Prostate gland (tissue), 2 donors: Measurements from ENCODE around the gene PRMT5. TPM values are rescaled to one million over a fixed set of nuclear protein-coding genes. Genes with fewer than 3 reads are reported as not detected.
A peak's percentile ranks its signal among the peaks of the same experiment; 100 is the strongest.

Experiments used
- DNase-seq: peaks from one replicate; pipeline ENCODE4 v3.0.0-alpha.2; 2019; ENCODE audit warnings: low spot score
- H3K27ac ChIP-seq, 2 donors: fragments of 200-600 bp; sonication (generic); 2 replicates each; pipeline ENCODE4 v1.5.1; 2017 to 2019
- H3K27me3 ChIP-seq: fragments of 200-600 bp; sonication (generic); replicated peaks from 2 replicates; pipeline ENCODE4 v1.5.1; 2019; ENCODE audit not compliant: insufficient read depth
- H3K36me3 ChIP-seq, 2 donors: fragments of 200-600 bp; sonication (generic); 1 replicate in 1 of 2; 2 replicates in 1 of 2; pipeline versions ENCODE4 v1.5.1 to v1.8.1; 2017 to 2019
- H3K4me1 ChIP-seq: fragments of 200-600 bp; sonication (generic); replicated peaks from 2 replicates; pipeline ENCODE4 v1.5.1; 2019
- H3K4me3 ChIP-seq, 2 donors: fragments of 200-600 bp; sonication (generic); 2 replicates each; pipeline ENCODE4 v1.5.1; 2017 to 2019
- H3K9me3 ChIP-seq: fragments of 200-600 bp; sonication (generic); 2 replicates; pipeline ENCODE4 v1.5.1; 2017
- POLR2A ChIP-seq: fragments of 450-650 bp; IDR thresholded peaks from one replicate; pipeline ENCODE4 v1.6.1; 2016; ENCODE audit warnings: antibody characterized with exemption, mild to moderate bottlenecking
- POLR2AphosphoS5 ChIP-seq: sonication (generic); formaldehyde crosslinking; IDR thresholded peaks from one replicate; pipeline ENCODE4 v1.6.1; 2017; ENCODE audit warnings: antibody characterized with exemption
- WGBS: methylation state at CpG from one replicate; pipeline ENCODE4 v1.1.5; 2018; 5-methylcytosine and 5-hydroxymethylcytosine counted together
- intact Hi-C: fragments of 100-400 bp; cut with DNase I; formaldehyde crosslinking; loops from one replicate; pipeline ENCODE4 v1.14.2; 2022
- total RNA-seq, 2 donors: library from RNA; depleted of rRNA; stranded (reverse); fragments of >200 nt; gene quantifications; one replicate each; pipeline ENCODE4 v1.1.0, GENCODE V29; 2016
- TF ChIP-seq, protein P1 (sequence below), 4 experiments: fragments of 200-600 bp in 2 of 4; fragments of 450-650 bp in 2 of 4; sonication (generic) in 2 of 4; IDR thresholded peaks; 1 replicate in 3 of 4; 2 replicates in 1 of 4; pipeline ENCODE4 v1.5.1; 2016 to 2019; ENCODE audit warnings: antibody characterized with exemption in 4 of 4, mild to moderate bottlenecking in 2 of 4, moderate library complexity in 2 of 4

PRMT5 gene
- total RNA-seq, 2 donors from 2014 or later = 65.0 to 71.0 TPM

DNA sequence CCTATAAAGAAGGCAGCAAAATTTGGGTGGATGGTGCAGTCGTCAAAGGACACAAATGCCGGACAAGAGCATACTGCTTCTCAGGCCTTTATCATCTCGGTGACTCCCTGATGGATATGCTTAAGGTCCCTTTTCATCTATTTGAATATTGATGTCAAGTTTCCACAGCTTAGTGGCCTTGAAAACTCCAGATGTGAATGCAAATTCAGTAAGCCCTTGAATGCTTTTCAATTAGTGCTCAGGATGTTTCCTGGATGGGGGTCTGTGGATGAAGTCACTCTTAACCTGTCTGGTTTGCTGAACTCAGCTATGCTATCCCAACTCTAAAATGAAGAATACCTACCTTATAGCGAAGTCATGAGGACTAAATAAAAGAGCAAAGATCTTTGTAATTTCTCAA is 35.5 kb downstream of the PRMT5 start:
- Histone ChIP-seq H3K4me1 (no peaks in the 10 kb centered on the region), H3K27ac (no peak overlapping the region), H3K27me3 (no peaks in the 10 kb centered on the region), H3K36me3 (no peaks in the 10 kb centered on the region), H3K9me3 (no peaks in the 10 kb centered on the region), H3K4me3 (no peak overlapping the region)
- intact Hi-C loops = no loop called here
- TF ChIP-seq, protein P1, sequence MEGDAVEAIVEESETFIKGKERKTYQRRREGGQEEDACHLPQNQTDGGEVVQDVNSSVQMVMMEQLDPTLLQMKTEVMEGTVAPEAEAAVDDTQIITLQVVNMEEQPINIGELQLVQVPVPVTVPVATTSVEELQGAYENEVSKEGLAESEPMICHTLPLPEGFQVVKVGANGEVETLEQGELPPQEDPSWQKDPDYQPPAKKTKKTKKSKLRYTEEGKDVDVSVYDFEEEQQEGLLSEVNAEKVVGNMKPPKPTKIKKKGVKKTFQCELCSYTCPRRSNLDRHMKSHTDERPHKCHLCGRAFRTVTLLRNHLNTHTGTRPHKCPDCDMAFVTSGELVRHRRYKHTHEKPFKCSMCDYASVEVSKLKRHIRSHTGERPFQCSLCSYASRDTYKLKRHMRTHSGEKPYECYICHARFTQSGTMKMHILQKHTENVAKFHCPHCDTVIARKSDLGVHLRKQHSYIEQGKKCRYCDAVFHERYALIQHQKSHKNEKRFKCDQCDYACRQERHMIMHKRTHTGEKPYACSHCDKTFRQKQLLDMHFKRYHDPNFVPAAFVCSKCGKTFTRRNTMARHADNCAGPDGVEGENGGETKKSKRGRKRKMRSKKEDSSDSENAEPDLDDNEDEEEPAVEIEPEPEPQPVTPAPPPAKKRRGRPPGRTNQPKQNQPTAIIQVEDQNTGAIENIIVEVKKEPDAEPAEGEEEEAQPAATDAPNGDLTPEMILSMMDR (IDR thresholded peaks at IDR 0.05) = no peak
- 93% methylated on average over 4 of the region's 4 CpGs for WGBS
- DNase-seq = no peak

DNA sequence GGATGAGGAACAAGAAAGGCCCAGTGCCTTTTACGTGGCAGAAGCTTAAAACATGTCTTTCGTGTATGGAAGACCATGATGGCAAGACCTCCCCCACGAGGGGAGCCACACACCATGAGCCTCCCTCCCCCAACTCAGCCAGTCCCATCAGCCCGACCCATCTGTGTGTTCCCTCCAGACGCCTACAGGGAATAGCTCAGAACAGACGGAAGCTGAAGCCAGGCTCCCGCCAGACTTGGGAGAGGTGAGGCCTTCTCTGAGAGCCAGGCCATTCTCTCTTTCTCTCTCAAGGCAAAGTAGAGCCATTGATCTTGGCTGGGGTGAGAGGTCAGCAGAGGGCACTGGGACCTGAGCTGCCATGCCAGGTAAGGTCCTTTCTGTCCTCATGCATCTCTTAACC is 36.7 kb downstream of the PRMT5 start:
- TF ChIP-seq POLR2A = no peak
- TF ChIP-seq, protein P1 (IDR thresholded peaks at IDR 0.05) = no peak
- TF ChIP-seq POLR2AphosphoS5 = no peak
- DNase-seq = no peak
- no peak overlapping the region for H3K4me3 ChIP-seq
- H3K4me1 ChIP-seq = no peaks in the 10 kb centered on the region
- intact Hi-C loops = no loop called here
- no peaks in the 10 kb centered on the region for H3K27me3 ChIP-seq
- no peaks in the 10 kb centered on the region for H3K36me3 ChIP-seq
- WGBS = 78% methylated on average over 7 of the region's 7 CpGs
- H3K27ac ChIP-seq = no peak overlapping the region
- no peaks in the 10 kb centered on the region for H3K9me3 ChIP-seq

DNA sequence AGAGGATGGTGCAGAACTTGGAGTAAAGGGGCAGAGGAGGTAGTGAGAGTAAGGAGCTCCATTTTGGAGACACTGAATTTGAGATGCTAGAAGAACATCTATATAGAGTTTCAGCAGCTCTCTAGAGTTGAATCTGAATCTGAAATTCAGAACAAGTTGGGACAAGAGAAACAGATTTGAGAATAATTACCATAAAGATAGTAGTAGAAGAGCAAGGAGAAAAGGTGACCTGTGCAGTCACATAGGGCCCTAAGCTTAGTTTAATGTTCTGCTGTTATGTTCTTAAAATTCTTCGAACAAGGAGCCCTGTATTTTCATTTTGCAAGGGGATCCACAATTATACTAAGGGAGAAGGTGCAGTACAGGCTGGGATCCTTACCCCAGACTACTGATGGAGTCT is 38.8 kb downstream of the PRMT5 start:
- Histone ChIP-seq H3K27me3 (no peaks in the 10 kb centered on the region), H3K4me3 (no peak overlapping the region), H3K9me3 (no peaks in the 10 kb centered on the region), H3K36me3 (no peaks in the 10 kb centered on the region), H3K27ac (no peak overlapping the region), H3K4me1 (no peaks in the 10 kb centered on the region)
- intact Hi-C loops = no loop called here
- DNase-seq = no peak
- TF ChIP-seq POLR2AphosphoS5 (no peak), POLR2A (no peak)
- TF ChIP-seq, protein P1 (IDR thresholded peaks at IDR 0.05) = no peak
- 83% methylated on average over 1 of the region's 1 CpG for WGBS

DNA sequence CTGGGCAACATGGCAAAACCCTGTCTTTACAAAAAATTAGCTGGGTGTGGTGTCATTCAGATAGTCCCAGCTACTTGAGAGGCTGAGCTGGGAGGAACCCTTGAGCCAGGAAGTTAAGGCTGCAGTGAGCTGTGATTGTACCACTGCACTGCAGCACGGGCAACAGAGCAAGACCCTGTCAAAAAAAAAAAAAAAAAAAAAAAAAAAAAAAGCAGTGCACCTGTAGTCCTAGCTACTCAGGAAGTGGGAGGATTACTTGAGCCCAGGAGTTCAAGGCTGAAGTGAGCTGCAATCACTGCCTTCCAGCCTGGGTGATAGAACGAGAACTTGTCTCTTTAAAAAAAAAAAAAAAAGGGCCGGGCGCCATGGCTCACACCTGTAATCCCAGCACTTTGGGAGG is 40.5 kb downstream of the PRMT5 start:
- no peak for TF ChIP-seq POLR2AphosphoS5
- TF ChIP-seq POLR2A = no peak
- TF ChIP-seq, protein P1 (IDR thresholded peaks at IDR 0.05) = no peak
- no peak for DNase-seq
- no peaks in the 10 kb centered on the region for H3K36me3 ChIP-seq
- no peak overlapping the region for H3K4me3 ChIP-seq
- no peak overlapping the region for H3K27ac ChIP-seq
- no peaks in the 10 kb centered on the region for H3K27me3 ChIP-seq
- H3K4me1 ChIP-seq = no peaks in the 10 kb centered on the region
- H3K9me3 ChIP-seq = no peaks in the 10 kb centered on the region
- 86% methylated on average over 4 of the region's 4 CpGs for WGBS
- intact Hi-C loops = no loop called here

DNA sequence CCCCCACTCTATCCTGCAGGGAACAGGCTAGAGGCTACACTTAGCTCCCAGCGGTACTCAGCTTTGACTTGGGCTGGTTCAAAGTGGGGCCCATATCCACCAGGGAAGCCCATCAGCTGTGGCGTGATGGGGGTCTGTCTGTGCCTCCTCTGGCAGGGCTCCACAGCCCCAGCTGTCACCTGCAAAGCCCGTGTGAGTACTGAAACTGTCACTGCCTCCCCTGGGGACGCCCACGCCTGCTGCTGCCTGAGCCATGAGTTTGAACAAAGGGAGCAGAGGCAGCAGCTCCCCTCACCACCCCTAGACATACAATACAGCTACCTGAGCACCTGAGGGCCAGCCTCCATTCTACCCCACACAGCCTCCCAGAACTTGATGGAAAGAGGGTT is 41.2 kb downstream of the PRMT5 start:
- intact Hi-C loops = no loop called here
- 48% methylated on average over 5 of the region's 5 CpGs for WGBS
- Histone ChIP-seq H3K27ac (no peak overlapping the region), H3K9me3 (no peaks in the 10 kb centered on the region), H3K36me3 (no peaks in the 10 kb centered on the region), H3K4me3 (peak overlapping the region; percentile 41 to 45), H3K4me1 (no peaks in the 10 kb centered on the region), H3K27me3 (no peaks in the 10 kb centered on the region)
- TF ChIP-seq POLR2AphosphoS5 = no peak
- TF ChIP-seq, protein P1 (IDR thresholded peaks at IDR 0.05) = no peak
- TF ChIP-seq POLR2A = no peak
- no peak for DNase-seq
